H1 (cell line): ENCODE data around the gene ELL. TPM values are rescaled to one million over a fixed set of nuclear protein-coding genes. Genes with fewer than 3 reads are reported as not detected.
A peak's percentile ranks its signal among the peaks of the same experiment; 100 is the strongest.

ENCODE experiments used
- CTCF ChIA-PET: fragments of 300-600 bp; sonication (Branson Sonifier 250); formaldehyde crosslinking; loops from one replicate; lab custom pipeline; 2021; ENCODE audit not compliant: partially characterized antibody; lab: Charles Lee
- POLR2A ChIA-PET: fragments of 300-600 bp; sonication (Branson Sonifier 250); formaldehyde crosslinking; loops from one replicate; lab custom pipeline; 2021; ENCODE audit warnings: inconsistent platforms; ENCODE audit not compliant: partially characterized antibody; lab: Charles Lee
- DNase-seq, 2 experiments: peaks; one replicate each; pipeline versions ENCODE4 v3.0.0 to v3.0.0-alpha.2; 2010 to 2022; ENCODE audit warnings: low spot score in 2 of 2, low read depth in 1 of 2, mixed read lengths in 1 of 2
- FAIRE-seq: peaks from 2 replicates; lab custom pipeline; 2011; peaks lifted over from hg19 to GRCh38; lab: Jason Lieb, UNC
- H2AFZ ChIP-seq: 2 replicates; pipeline ENCODE4 v1.8.1; 2012; ENCODE audit warnings: low read length, inconsistent platforms
- H2AK5ac ChIP-seq: 2 replicates; pipeline ENCODE4 v1.6.1; 2013; ENCODE audit warnings: low read depth, low read length
- H2BK120ac ChIP-seq: replicated peaks from 2 replicates; pipeline ENCODE3; 2013; ENCODE audit warnings: low read depth, low read length, inconsistent platforms
- H2BK12ac ChIP-seq: 2 replicates; pipeline ENCODE4 v1.6.1; 2013; ENCODE audit warnings: low read depth, low read length
- H2BK15ac ChIP-seq: 2 replicates; pipeline ENCODE4 v1.6.1; 2013; ENCODE audit warnings: low read length
- H2BK20ac ChIP-seq: 2 replicates; pipeline ENCODE4 v1.6.1; 2013; ENCODE audit warnings: low read length
- H2BK5ac ChIP-seq: 2 replicates; pipeline ENCODE4 v1.6.1; 2013; ENCODE audit warnings: low read depth, low read length
- H3K14ac ChIP-seq: 2 replicates; pipeline ENCODE4 v1.6.1; 2013; ENCODE audit warnings: inconsistent platforms; ENCODE audit not compliant: insufficient read length
- H3K18ac ChIP-seq: 2 replicates; pipeline ENCODE4 v1.6.1; 2013; ENCODE audit warnings: low read length; ENCODE audit errors: extremely low read depth
- H3K23ac ChIP-seq: 2 replicates; pipeline ENCODE4 v1.6.1; 2013; ENCODE audit warnings: inconsistent platforms; ENCODE audit not compliant: insufficient read length
- H3K23me2 ChIP-seq: 2 replicates; pipeline ENCODE4 v1.6.1; 2013; ENCODE audit warnings: low read depth, low read length
- H3K27ac ChIP-seq: 2 replicates; pipeline ENCODE4 v1.6.1; 2011; ENCODE audit warnings: low read depth, low read length, inconsistent platforms
- H3K27me3 ChIP-seq, 4 experiments: replicated peaks in 1 of 4; 1 replicate in 1 of 4; 2 replicates in 3 of 4; pipeline versions ENCODE4 v1.6.1 to v1.8.1; 2011 to 2013; ENCODE audit warnings: low read length in 3 of 4, mild to moderate bottlenecking in 3 of 4, inconsistent platforms in 2 of 4, mixed read lengths in 2 of 4, moderate library complexity in 1 of 4; ENCODE audit not compliant: control insufficient read depth in 3 of 4, insufficient read depth in 3 of 4; ENCODE audit errors: extremely low read depth in 1 of 4
- H3K36me3 ChIP-seq, 4 experiments: 2 replicates each; pipeline versions ENCODE4 v1.6.1 to v1.8.1; 2011 to 2013; ENCODE audit warnings: mild to moderate bottlenecking in 4 of 4, low read length in 3 of 4, moderate library complexity in 2 of 4, control low read depth in 1 of 4, inconsistent platforms in 1 of 4; ENCODE audit not compliant: insufficient read depth in 4 of 4, control insufficient read depth in 2 of 4
- H3K4ac ChIP-seq: replicated peaks from 2 replicates; pipeline ENCODE3; 2013; ENCODE audit warnings: low read length, low read depth, mixed read lengths, inconsistent platforms; ENCODE audit not compliant: insufficient read length
- H3K4me1 ChIP-seq, 4 experiments: replicated peaks in 1 of 4; 1 replicate in 1 of 4; 2 replicates in 3 of 4; pipeline versions ENCODE4 v1.6.1 to v1.8.1; 2011 to 2013; ENCODE audit warnings: low read length in 3 of 4, inconsistent platforms in 2 of 4, mixed read lengths in 1 of 4; ENCODE audit not compliant: insufficient read depth in 4 of 4, control insufficient read depth in 3 of 4
- H3K4me2 ChIP-seq, 2 experiments: 2 replicates each; pipeline versions ENCODE4 v1.6.1 to v1.8.1; 2011 to 2013; ENCODE audit warnings: low read depth in 2 of 2, low read length in 2 of 2, control low read depth in 1 of 2, inconsistent platforms in 1 of 2, mild to moderate bottlenecking in 1 of 2; ENCODE audit not compliant: insufficient read depth in 1 of 2
- H3K4me3 ChIP-seq, 4 experiments: fragments of 200-600, 300-600 bp in 1 of 4; sonication (generic), shearing (Covaris generic), sonication (Bioruptor Twin) in 1 of 4; 2 replicates each; pipeline versions ENCODE4 v1.5.1 to v1.8.1; 2011 to 2016; ENCODE audit warnings: low read length in 4 of 4, low read depth in 3 of 4, control low read depth in 2 of 4, inconsistent platforms in 2 of 4, mild to moderate bottlenecking in 2 of 4, mixed read lengths in 1 of 4, moderate library complexity in 1 of 4; ENCODE audit not compliant: insufficient read depth in 2 of 4; ENCODE audit errors: extremely low read depth in 1 of 4
- H3K56ac ChIP-seq: replicated peaks from 2 replicates; pipeline ENCODE3; 2013; ENCODE audit warnings: low read depth, mild to moderate bottlenecking, mixed read lengths, low read length, inconsistent platforms; ENCODE audit not compliant: insufficient read length
- H3K79me1 ChIP-seq: 2 replicates; pipeline ENCODE4 v1.6.1; 2013; ENCODE audit warnings: low read depth, low read length, control low read depth
- H3K79me2 ChIP-seq, 2 experiments: 2 replicates each; pipeline versions ENCODE4 v1.6.1 to v1.8.1; 2012 to 2013; ENCODE audit warnings: low read length in 2 of 2, mild to moderate bottlenecking in 2 of 2, inconsistent platforms in 1 of 2; ENCODE audit not compliant: insufficient read depth in 2 of 2, control insufficient read depth in 1 of 2
- H3K9ac ChIP-seq, 4 experiments: replicated peaks in 1 of 4; 1 replicate in 1 of 4; 2 replicates in 3 of 4; pipeline versions ENCODE4 v1.6.1 to v1.8.1; 2011 to 2013; ENCODE audit warnings: low read depth in 3 of 4, low read length in 3 of 4, control low read depth in 2 of 4, mild to moderate bottlenecking in 2 of 4, moderate library complexity in 2 of 4, inconsistent platforms in 1 of 4; ENCODE audit errors: extremely low read depth in 1 of 4
- H3K9me3 ChIP-seq, 2 experiments: 2 replicates each; pipeline versions ENCODE4 v1.6.1 to v1.8.1; 2012 to 2013; ENCODE audit warnings: mild to moderate bottlenecking in 2 of 2, moderate library complexity in 2 of 2, control low read depth in 1 of 2, inconsistent platforms in 1 of 2, low read depth in 1 of 2, low read length in 1 of 2, mixed read lengths in 1 of 2; ENCODE audit not compliant: insufficient read depth in 2 of 2
- H4K20me1 ChIP-seq, 2 experiments: replicated peaks in 1 of 2; 2 replicates each; pipeline versions ENCODE3 to v1.8.1; 2011 to 2013; ENCODE audit warnings: inconsistent platforms in 2 of 2, low read length in 2 of 2, mild to moderate bottlenecking in 1 of 2; ENCODE audit not compliant: insufficient read depth in 2 of 2, control insufficient read depth in 1 of 2
- H4K5ac ChIP-seq: 2 replicates; pipeline ENCODE4 v1.6.1; 2013; ENCODE audit warnings: low read length, low read depth, mixed read lengths, inconsistent platforms; ENCODE audit not compliant: insufficient read length
- H4K8ac ChIP-seq: 2 replicates; pipeline ENCODE4 v1.8.0; 2013; ENCODE audit warnings: mild to moderate bottlenecking, moderate library complexity, low read length, inconsistent platforms; ENCODE audit not compliant: insufficient read depth; ENCODE audit errors: extremely low read depth
- H4K91ac ChIP-seq: replicated peaks from 2 replicates; pipeline ENCODE3; 2013; ENCODE audit warnings: low read length, mixed read lengths, inconsistent platforms; ENCODE audit not compliant: insufficient read length
- ASH2L ChIP-seq: fragments of 200-600, 300-600 bp; sonication (generic); IDR thresholded peaks from one replicate; pipeline ENCODE4 v1.7.1; 2017; ENCODE audit warnings: low read length
- BACH1 ChIP-seq: IDR thresholded peaks from 2 replicates; pipeline ENCODE4 v1.6.1; 2012; ENCODE audit warnings: low read length, improper control_type of control experiment
- BRCA1 ChIP-seq: IDR thresholded peaks from 2 replicates; pipeline ENCODE4 v1.6.1; 2012; ENCODE audit warnings: low read depth, low read length, improper control_type of control experiment
- CEBPB ChIP-seq: IDR thresholded peaks from 2 replicates; pipeline ENCODE4 v1.6.1; 2012; ENCODE audit warnings: low read depth, low read length
- EZH2 ChIP-seq: fragments of 200-600 bp; sonication (generic); IDR thresholded peaks from 2 replicates; pipeline ENCODE4 v1.7.1; 2012; ENCODE audit warnings: low read depth, mild to moderate bottlenecking, moderate library complexity, low read length, inconsistent platforms; ENCODE audit not compliant: severe bottlenecking
- JUND ChIP-seq: IDR thresholded peaks from 2 replicates; pipeline ENCODE4 v1.6.1; 2011; ENCODE audit warnings: mild to moderate bottlenecking, improper control_type of control experiment, low read length
- KDM4A ChIP-seq: IDR thresholded peaks from one replicate; pipeline ENCODE4 v1.7.1; 2012; ENCODE audit warnings: low read depth, mild to moderate bottlenecking, moderate library complexity, low read length, inconsistent platforms; ENCODE audit not compliant: severe bottlenecking
- PHF8 ChIP-seq: fragments of 200-600 bp; sonication (generic); conservative IDR thresholded peaks from 2 replicates; pipeline ENCODE4 v1.7.1; 2012; ENCODE audit warnings: low read depth, mild to moderate bottlenecking, inconsistent platforms, low read length, moderate library complexity
- RNF2 ChIP-seq: fragments of 200-900, 300-1000 bp; sonication (generic); IDR thresholded peaks from 2 replicates; pipeline ENCODE4 v1.7.1; 2016; ENCODE audit warnings: borderline replicate concordance, low read depth, mild to moderate bottlenecking, antibody characterized with exemption, low read length; ENCODE audit not compliant: poor library complexity, severe bottlenecking; ENCODE audit errors: missing control alignments
- RXRA ChIP-seq: IDR thresholded peaks from 2 replicates; pipeline ENCODE4 v1.6.1; 2011; ENCODE audit warnings: low read depth, mild to moderate bottlenecking, low read length, moderate library complexity; ENCODE audit not compliant: insufficient read depth
- SIN3A ChIP-seq, 2 experiments: IDR thresholded peaks in 1 of 2; conservative IDR thresholded peaks in 1 of 2; 2 replicates each; pipeline ENCODE4 v1.6.1; 2011 to 2012; ENCODE audit warnings: low read length in 2 of 2, improper control_type of control experiment in 1 of 2, low read depth in 1 of 2, mild to moderate bottlenecking in 1 of 2
- WGBS, 2 experiments: shearing (Covaris generic) in 1 of 2; methylation state at CpG; one replicate each; pipeline versions ENCODE4 v1.1.6 to v1.1.7; 2013 to 2015; ENCODE audit warnings: low lambda C conversion rate in 2 of 2, mixed read lengths in 2 of 2, inconsistent platforms in 1 of 2, low coverage in 1 of 2, missing lambda C conversion rate in 1 of 2; ENCODE audit not compliant: insufficient replicate concordance in 2 of 2, insufficient coverage in 1 of 2, insufficient read length in 1 of 2; ENCODE audit errors: extremely low coverage in 1 of 2, missing lambda C conversion rate in 1 of 2; 5-methylcytosine and 5-hydroxymethylcytosine counted together
- polyA plus RNA-seq, 7 experiments: library from polyadenylated mRNA; depleted of rRNA in 3 of 7; stranded (reverse) in 5 of 7; unstranded in 2 of 7; fragments of >200 nt in 5 of 7; fragments of 200-250 nt in 2 of 7; gene quantifications; 1 replicate in 5 of 7; 2 replicates in 1 of 7; 4 replicates in 1 of 7; pipeline versions ENCODE4 v1.2.1 to v1.2.3, GENCODE V29; 2011 to 2013; ENCODE audit warnings: missing spikeins in 2 of 7, mixed read lengths in 2 of 7
- total RNA-seq: library from RNA; stranded (reverse); fragmentation: NEBNext Ultra II Directional; extraction: Animal tissue kit (Norgen Biotek cat#: 25700); gene quantifications from 2 replicates; pipeline ENCODE4 v1.2.1, GENCODE V29; 2021

Gene ELL
- total and polyA plus RNA-seq, 2 of the 8 experiments (the other 6 are each of a cell fraction or from before 2014, with no cell fraction given): 5.2 to 10.5 TPM

GRCh38 chr19:18416778-18417249 is 105.1 kb downstream of the ELL start:
- no peaks in the 10 kb centered on the region for H3K9me3 ChIP-seq
- 0 out of 2 replicates have a peak overlapping the region, but pooled peaks have one; percentile 45 for H4K8ac ChIP-seq
- H3K27ac ChIP-seq: peak overlapping the region; percentile 44
- H3K9ac ChIP-seq: peak overlapping the region in 3 of 4 experiments; percentile 30 to 69 (median 65); a peak in 3 of 7 replicates
- no peak overlapping the region for H2BK120ac ChIP-seq
- H3K56ac ChIP-seq: peak overlapping the region; percentile 9
- no peaks in the 10 kb centered on the region for H3K79me2 ChIP-seq
- peak overlapping the region; percentile 28 to 63 (median 40) for H3K4me3 ChIP-seq
- H3K4me2 ChIP-seq: peak overlapping the region; percentile 70 to 88
- H3K27me3 ChIP-seq: peaks cover 5 to 29% (median 23%) of the 10 kb centered on the region in 4 experiments
- no peak overlapping the region for H2BK20ac ChIP-seq
- H4K20me1 ChIP-seq: peaks cover 0 to 4% of the 10 kb centered on the region in 2 experiments
- H4K5ac ChIP-seq: peak overlapping the region; percentile 29
- no peak for FAIRE-seq
- H2BK5ac ChIP-seq: peak overlapping the region; percentile 72
- no peaks in the 10 kb centered on the region for H3K36me3 ChIP-seq
- whole genome bisulfite sequencing, 2 experiments: 1% methylated on average over 17 of the region's 44 CpGs; no CpG with 5 or more reads in 1 of the 2 experiments
- H3K4ac ChIP-seq: peak overlapping the region; percentile 77
- H2BK15ac ChIP-seq: peak overlapping the region; percentile 24; the same call in 1 of the 2 replicates
- H3K18ac ChIP-seq: peak overlapping the region; percentile 81
- H3K23ac ChIP-seq: no peak overlapping the region
- H3K79me1 ChIP-seq: no peaks in the 10 kb centered on the region
- H2AFZ ChIP-seq: no peak overlapping the region
- ChIA-PET POLR2A (interaction anchor here (0.7 to 6.8 kb wide), 17 partner anchors 9 to 136 kb away, joined by 3 to 72 read pairs (median 3); partner anchors contain the start of genes JUND, LSM4 and PGPEP1), CTCF (interaction anchor here (0.6 to 11.0 kb wide), 10 partner anchors 23 to 383 kb away, joined by 3 to 177 read pairs (median 4); partner anchors contain the start of genes GDF15 and JUND)
- peaks cover 19% of the 10 kb centered on the region; the same call in 1 of the 2 replicates for H3K23me2 ChIP-seq
- peak in 1 of 2 experiments; percentile 86 for DNase-seq
- no peak overlapping the region for H3K14ac ChIP-seq
- no peak overlapping the region; the same call in 1 of the 2 replicates for H2AK5ac ChIP-seq
- peaks cover 0 to 27% (median 21%) of the 10 kb centered on the region in 4 experiments; a peak in 6 of 7 replicates for H3K4me1 ChIP-seq
- peak overlapping the region; percentile 83 for H4K91ac ChIP-seq
- H2BK12ac ChIP-seq: peak overlapping the region; percentile 84; the same call in 1 of the 2 replicates
- no peak for TF ChIP-seq RXRA
- peak in 1 of 2 experiments; percentile 71; a peak in 1 of 4 replicates for TF ChIP-seq SIN3A (conservative IDR thresholded peaks at IDR 0.05 in 1 of 2, IDR thresholded peaks at IDR 0.05 in 1 of 2; ENCODE audit: low read depth in 1 of 2, low read length in 2 of 2)
- TF ChIP-seq EZH2: no peak
- TF ChIP-seq RNF2: no peak
- no peak for TF ChIP-seq KDM4A
- no peak for TF ChIP-seq JUND
- TF ChIP-seq BRCA1: no peak
- peak; percentile 27 for TF ChIP-seq ASH2L
- TF ChIP-seq BACH1: 0 out of 2 replicates have a peak, but pooled peaks have one; percentile 7
- no peak for TF ChIP-seq PHF8
- TF ChIP-seq CEBPB: no peak
